Karpas-422 (cell line): ENCODE measurements around the gene TRAM2. TPM values are rescaled to one million over a fixed set of nuclear protein-coding genes. Genes with fewer than 3 reads are reported as not detected.

Source experiments
- DNase-seq: peaks from one replicate; pipeline ENCODE4 v3.0.0-alpha.2; 2015
- H2AFZ ChIP-seq: fragments of 200-600 bp; sonication (generic); 2 replicates; pipeline ENCODE4 v1.6.1; 2014; ENCODE audit warnings: antibody characterized with exemption, low read length, mixed read lengths
- H3K27ac ChIP-seq: fragments of 200-600 bp; sonication (generic); 2 replicates; pipeline ENCODE4 v1.5.1; 2014; ENCODE audit warnings: mild to moderate bottlenecking, low read length, moderate library complexity
- H3K27me3 ChIP-seq: fragments of 200-600 bp; sonication (generic); 2 replicates; pipeline ENCODE4 v1.6.1; 2014; ENCODE audit warnings: low read length, mixed read lengths
- H3K36me3 ChIP-seq: fragments of 200-600 bp; sonication (generic); 2 replicates; pipeline ENCODE4 v1.6.1; 2014; ENCODE audit warnings: low read length, mixed read lengths; ENCODE audit not compliant: insufficient read depth
- H3K4me1 ChIP-seq: fragments of 200-600 bp; sonication (generic); 2 replicates; pipeline ENCODE4 v1.6.1; 2014; ENCODE audit warnings: mild to moderate bottlenecking, low read length, mixed read lengths
- H3K4me2 ChIP-seq: fragments of 200-600 bp; sonication (generic); 2 replicates; pipeline ENCODE4 v1.6.1; 2014; ENCODE audit warnings: low read length, low read depth, mild to moderate bottlenecking; ENCODE audit not compliant: poor library complexity, severe bottlenecking
- H3K4me3 ChIP-seq: fragments of 200-600 bp; sonication (generic); 2 replicates; pipeline ENCODE4 v1.5.1; 2014; ENCODE audit warnings: mild to moderate bottlenecking, antibody characterized with exemption, low read length, mixed read lengths
- H3K79me2 ChIP-seq: fragments of 200-600 bp; sonication (generic); 2 replicates; pipeline ENCODE4 v1.6.1; 2014; ENCODE audit warnings: mild to moderate bottlenecking, low read length, mixed read lengths
- H3K9ac ChIP-seq: fragments of 200-600 bp; sonication (generic); 2 replicates; pipeline ENCODE4 v1.6.0; 2014; ENCODE audit warnings: low read length
- H3K9me2 ChIP-seq: fragments of 200-600 bp; sonication (generic), shearing (Covaris generic); replicated peaks from 2 replicates; pipeline ENCODE4 v1.6.0; 2014; ENCODE audit warnings: mild to moderate bottlenecking, low read length, moderate library complexity; ENCODE audit not compliant: insufficient read depth
- H3K9me3 ChIP-seq: fragments of 300-700, 200-600 bp; sonication (generic); 2 replicates; pipeline ENCODE4 v1.6.1; 2014; ENCODE audit warnings: low read length, mixed read lengths
- H4K20me1 ChIP-seq: fragments of 200-600 bp; sonication (generic); 2 replicates; pipeline ENCODE4 v1.6.1; 2014; ENCODE audit warnings: mild to moderate bottlenecking, antibody characterized with exemption, low read length, low read depth; ENCODE audit not compliant: insufficient read depth
- total RNA-seq: library from RNA; depleted of rRNA; stranded (reverse); fragments of >200 nt; shearing (Covaris generic); gene quantifications from 2 replicates; pipeline ENCODE4 v1.2.3, GENCODE V29; 2014; ENCODE audit warnings: low replicate concordance

TRAM2 gene
- total RNA-seq, 1 experiment from 2014 or later = 24.1 TPM

DNA sequence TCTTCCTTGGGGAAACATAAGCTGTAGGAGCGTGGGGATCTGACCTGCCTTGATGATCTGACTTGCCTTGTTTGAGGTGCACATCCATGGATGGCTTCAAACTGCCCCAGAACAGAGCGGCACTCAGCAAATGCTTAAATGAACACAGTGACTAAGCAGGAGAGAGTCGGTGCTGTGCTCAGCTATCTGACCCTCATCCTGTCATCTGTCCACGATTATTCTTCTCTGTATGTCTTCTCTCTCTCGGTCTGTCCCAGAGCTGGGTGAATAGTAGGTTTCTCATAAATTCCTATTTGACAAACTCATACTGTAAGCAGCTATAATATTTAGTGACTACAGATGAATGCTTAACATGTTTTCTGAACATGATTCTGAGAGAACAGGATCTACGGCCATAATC lies 37.3 kb downstream of the TRAM2 start:
- Histone ChIP-seq H3K9me2 (no peaks in the 10 kb centered on the region), H3K4me3 (no peak overlapping the region), H3K27me3 (no peaks in the 10 kb centered on the region), H3K9ac (no peak overlapping the region), H4K20me1 (no peaks in the 10 kb centered on the region; the same call in 1 of the 2 replicates), H3K36me3 (no peaks in the 10 kb centered on the region), H3K4me1 (peaks cover 86% of the 10 kb centered on the region), H3K27ac (peak overlapping the region; percentile 96; the same call in 1 of the 2 replicates), H3K79me2 (peaks cover 90% of the 10 kb centered on the region), H3K4me2 (no peak overlapping the region), H3K9me3 (no peaks in the 10 kb centered on the region), H2AFZ (no peak overlapping the region)
- no peak for DNase-seq

DNA sequence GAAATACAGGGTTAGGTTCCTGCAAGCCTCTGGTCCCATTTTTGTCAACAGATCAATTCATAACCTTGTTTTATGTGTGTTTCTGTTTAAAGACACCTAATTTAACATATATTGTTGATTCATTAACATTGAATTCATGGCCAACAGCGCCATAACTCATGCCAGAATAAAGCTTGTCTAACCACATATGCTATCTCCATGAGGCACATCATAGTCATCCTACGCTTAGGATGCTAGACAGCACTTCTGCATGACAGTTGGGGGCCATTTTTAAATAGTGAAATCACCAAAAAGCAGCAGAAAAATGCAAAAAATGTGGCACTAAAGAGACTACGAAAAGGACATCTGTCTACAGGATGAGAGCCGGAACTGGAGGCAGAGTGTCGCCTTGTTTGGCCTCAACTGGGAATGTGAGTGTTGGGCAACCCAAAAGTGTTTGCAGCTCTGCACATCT lies 37.9 kb downstream of the TRAM2 start:
- no peak overlapping the region for H3K4me2 ChIP-seq
- H4K20me1 ChIP-seq = no peaks in the 10 kb centered on the region; the same call in 1 of the 2 replicates

DNA sequence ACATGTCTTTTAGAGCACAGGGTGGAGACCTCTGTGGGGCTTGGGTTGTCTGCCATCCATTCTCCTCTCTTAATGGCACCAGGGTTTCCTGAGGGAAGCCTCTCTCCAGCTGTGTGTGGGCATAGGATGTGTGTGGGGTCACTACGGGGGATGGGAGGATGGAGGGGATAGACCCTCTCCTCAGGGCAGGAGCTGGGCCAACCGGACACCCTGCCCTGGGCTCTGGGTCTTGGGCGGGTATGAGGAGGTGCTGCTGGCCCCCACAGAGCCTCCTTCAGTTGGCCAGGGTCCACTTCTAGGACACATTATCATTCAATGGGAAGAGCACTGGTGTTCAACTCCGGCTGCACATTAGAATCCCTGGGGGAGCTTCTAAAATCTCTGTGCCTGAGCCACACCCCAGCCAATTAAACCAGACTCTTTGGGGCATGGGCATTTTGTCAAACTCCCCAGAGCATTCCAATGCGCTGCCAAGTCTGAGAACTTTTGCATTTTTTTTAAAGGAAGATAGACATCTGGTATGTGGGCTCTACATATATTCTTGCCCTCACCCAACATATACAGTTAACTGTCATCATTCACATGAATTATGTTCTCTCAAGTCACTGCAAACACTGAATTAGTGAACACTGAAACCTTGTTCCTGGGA lies 38.5 kb downstream of the TRAM2 start:
- H4K20me1 ChIP-seq = no peaks in the 10 kb centered on the region; the same call in 1 of the 2 replicates
- H3K79me2 ChIP-seq = peaks cover 77% of the 10 kb centered on the region
- H3K36me3 ChIP-seq = no peaks in the 10 kb centered on the region
- peak overlapping the region; percentile 53; the same call in 1 of the 2 replicates for H3K9ac ChIP-seq
- H3K9me2 ChIP-seq = no peaks in the 10 kb centered on the region
- no peak overlapping the region for H3K4me3 ChIP-seq
- DNase-seq = no peak
- H3K4me2 ChIP-seq = peak overlapping the region; percentile 39
- H3K9me3 ChIP-seq = no peaks in the 10 kb centered on the region
- H3K27me3 ChIP-seq = no peaks in the 10 kb centered on the region
- peak overlapping the region; percentile 77 for H3K27ac ChIP-seq
- peaks cover 77% of the 10 kb centered on the region for H3K4me1 ChIP-seq
- no peak overlapping the region for H2AFZ ChIP-seq

More for the DNA sequence above, 37.9 kb downstream of the TRAM2 start:
- no peak for DNase-seq
- Histone ChIP-seq H3K4me1 (peaks cover 79% of the 10 kb centered on the region), H3K9me2 (no peaks in the 10 kb centered on the region), H2AFZ (no peak overlapping the region), H3K4me3 (no peak overlapping the region), H3K27me3 (no peaks in the 10 kb centered on the region), H3K36me3 (no peaks in the 10 kb centered on the region), H3K79me2 (peaks cover 83% of the 10 kb centered on the region), H3K9me3 (no peaks in the 10 kb centered on the region), H3K27ac (peak overlapping the region; percentile 77; the same call in 1 of the 2 replicates), H3K9ac (no peak overlapping the region)

DNA sequence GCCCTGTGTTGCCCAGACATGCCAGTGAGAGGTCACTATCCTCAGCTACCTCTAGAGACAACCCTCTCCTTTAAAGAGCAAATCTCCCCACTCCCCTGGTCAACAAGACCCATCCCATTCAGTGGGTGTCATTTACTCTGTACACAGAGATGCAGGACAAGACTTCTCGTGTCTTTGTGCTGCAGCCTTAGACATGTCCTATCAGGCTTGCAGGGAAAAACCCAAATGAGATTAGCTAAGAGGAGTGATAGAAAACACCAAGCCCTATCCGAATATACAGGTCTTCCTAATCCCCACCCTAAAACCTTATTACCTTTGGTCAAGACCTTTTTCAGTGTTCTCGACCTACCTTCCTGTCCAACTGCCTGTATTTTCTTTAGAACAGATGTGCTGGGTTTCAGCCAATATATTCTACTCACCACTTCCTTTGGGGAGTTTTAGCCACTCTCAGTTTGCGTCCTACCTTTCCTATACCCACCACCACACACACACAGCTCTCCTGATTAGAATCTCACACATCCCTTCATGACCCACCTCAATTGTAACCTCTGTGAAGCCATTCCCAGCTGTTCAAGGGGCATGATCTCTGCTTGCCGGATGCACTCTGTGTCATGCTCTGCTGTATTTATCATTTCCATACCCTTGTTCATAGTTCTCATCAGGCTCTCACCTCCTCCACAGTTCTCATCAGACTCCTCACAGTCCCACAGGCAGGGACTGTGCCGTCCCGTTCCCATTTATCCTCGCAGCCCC lies 39.7 kb downstream of the TRAM2 start:
- no peak for DNase-seq
- H3K4me1 ChIP-seq = peaks cover 77% of the 10 kb centered on the region

DNA sequence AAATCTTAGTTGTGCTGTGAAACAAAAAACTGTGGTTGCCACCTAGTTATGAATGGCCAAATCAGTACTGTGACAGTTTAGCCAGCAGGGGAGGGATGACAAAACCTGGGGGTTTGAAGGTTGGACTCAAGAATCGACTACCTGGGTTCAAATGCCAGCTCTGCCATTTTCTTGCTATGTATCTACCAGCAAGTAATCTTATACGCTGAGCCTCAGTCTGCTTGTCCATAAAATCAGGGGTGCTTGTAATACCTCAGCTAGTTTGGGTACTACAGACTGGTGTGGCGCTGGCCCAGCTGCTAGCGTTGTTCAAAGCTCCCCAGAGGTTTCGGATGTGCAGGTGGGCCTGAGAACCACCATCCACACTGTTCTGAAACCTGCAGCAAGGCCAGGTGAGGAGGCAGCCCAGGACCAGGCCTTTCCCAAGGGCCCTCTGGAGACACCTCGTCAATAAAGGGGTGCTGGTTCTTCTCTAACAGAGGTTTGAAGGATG lies 40.4 kb downstream of the TRAM2 start:
- H3K9me2 ChIP-seq = no peaks in the 10 kb centered on the region
- H4K20me1 ChIP-seq = no peaks in the 10 kb centered on the region; the same call in 1 of the 2 replicates
- H3K4me3 ChIP-seq = no peak overlapping the region
- H3K4me1 ChIP-seq = peaks cover 77% of the 10 kb centered on the region
- peak overlapping the region; percentile 77 for H3K27ac ChIP-seq
- H3K36me3 ChIP-seq = no peaks in the 10 kb centered on the region
- no peaks in the 10 kb centered on the region for H3K9me3 ChIP-seq
- no peaks in the 10 kb centered on the region for H3K27me3 ChIP-seq
- peak overlapping the region; percentile 53; the same call in 1 of the 2 replicates for H3K9ac ChIP-seq
- no peak for DNase-seq
- no peak overlapping the region for H3K4me2 ChIP-seq
- H3K79me2 ChIP-seq = peaks cover 69% of the 10 kb centered on the region
- H2AFZ ChIP-seq = no peak overlapping the region

More for the DNA sequence above, 39.7 kb downstream of the TRAM2 start:
- Histone ChIP-seq H3K4me2 (peak overlapping the region; percentile 39), H3K4me3 (no peak overlapping the region), H3K36me3 (no peaks in the 10 kb centered on the region), H3K79me2 (peaks cover 70% of the 10 kb centered on the region), H3K27me3 (no peaks in the 10 kb centered on the region), H3K9me3 (no peaks in the 10 kb centered on the region), H3K9ac (peak overlapping the region; percentile 53), H3K9me2 (no peaks in the 10 kb centered on the region), H3K27ac (peak overlapping the region; percentile 77), H4K20me1 (no peaks in the 10 kb centered on the region; the same call in 1 of the 2 replicates), H2AFZ (no peak overlapping the region)

DNA sequence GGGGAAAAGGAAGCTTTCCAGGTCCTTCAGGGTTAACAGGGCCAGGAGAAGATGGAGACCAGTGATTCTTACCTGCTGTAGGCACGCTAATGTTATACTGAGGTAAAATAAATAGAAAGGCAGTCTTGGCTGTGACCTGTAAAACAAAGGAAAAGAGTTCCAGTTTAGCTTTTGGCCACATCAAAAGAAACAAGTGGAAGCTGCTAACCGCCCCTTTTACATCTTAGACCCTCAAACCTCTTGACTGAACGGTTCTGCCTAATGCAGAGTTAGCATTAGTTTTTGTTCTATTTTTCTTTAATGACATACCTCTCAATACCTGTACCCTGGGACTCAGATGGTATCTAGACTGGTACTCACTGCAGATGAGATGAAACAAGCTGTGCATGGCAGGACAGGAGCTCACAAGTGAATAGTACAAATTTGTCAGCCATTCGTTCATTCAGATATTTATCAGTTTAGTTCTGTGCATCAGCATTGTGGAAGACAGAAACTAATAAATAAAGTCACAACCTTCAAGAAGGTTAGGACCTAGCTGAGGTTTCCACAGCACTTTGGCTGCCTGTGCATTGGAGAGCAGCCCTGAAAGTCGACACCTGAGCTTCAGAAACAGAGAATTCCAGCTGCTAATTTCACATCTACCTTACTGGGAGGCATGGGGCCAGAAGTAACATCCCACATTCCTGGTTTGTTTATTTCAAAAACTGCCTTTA lies 41.0 kb downstream of the TRAM2 start:
- no peak overlapping the region for H3K4me2 ChIP-seq
- H3K9me2 ChIP-seq = no peaks in the 10 kb centered on the region
- H2AFZ ChIP-seq = no peak overlapping the region
- H3K79me2 ChIP-seq = peaks cover 69% of the 10 kb centered on the region
- H3K4me3 ChIP-seq = no peak overlapping the region
- H3K36me3 ChIP-seq = no peaks in the 10 kb centered on the region
- H3K27me3 ChIP-seq = no peaks in the 10 kb centered on the region
- H4K20me1 ChIP-seq = no peaks in the 10 kb centered on the region; the same call in 1 of the 2 replicates
- no peaks in the 10 kb centered on the region for H3K9me3 ChIP-seq
- H3K9ac ChIP-seq = no peak overlapping the region
- H3K27ac ChIP-seq = peak overlapping the region; percentile 77; the same call in 1 of the 2 replicates
- H3K4me1 ChIP-seq = peaks cover 77% of the 10 kb centered on the region
- DNase-seq = no peak

DNA sequence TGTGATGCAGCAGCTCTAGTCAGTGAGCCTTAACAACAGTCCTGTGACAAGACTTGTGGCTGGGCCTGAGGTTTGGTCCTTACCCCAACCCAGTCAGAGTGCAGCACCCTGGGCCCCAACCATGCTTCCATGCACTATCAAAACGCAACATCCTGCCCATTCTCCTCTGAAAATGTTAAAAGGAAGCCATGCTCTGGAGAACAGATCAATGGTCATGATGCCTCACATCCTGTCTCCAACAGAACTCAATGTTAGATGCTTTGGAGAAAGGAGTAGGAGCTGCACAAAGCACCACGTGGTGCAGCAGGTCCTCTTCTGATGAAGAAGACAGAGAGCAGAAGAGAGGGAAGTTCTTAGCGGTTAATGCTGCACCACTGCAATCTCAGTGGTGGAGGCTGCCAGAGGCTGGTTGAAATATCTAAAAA lies 41.9 kb downstream of the TRAM2 start:
- Histone ChIP-seq H3K9ac (no peak overlapping the region), H3K27me3 (no peaks in the 10 kb centered on the region), H3K36me3 (no peaks in the 10 kb centered on the region), H3K9me2 (no peaks in the 10 kb centered on the region), H3K4me1 (peaks cover 77% of the 10 kb centered on the region), H3K27ac (no peak overlapping the region; the same call in 1 of the 2 replicates), H2AFZ (no peak overlapping the region), H3K9me3 (no peaks in the 10 kb centered on the region), H3K4me2 (no peak overlapping the region), H3K79me2 (peaks cover 69% of the 10 kb centered on the region), H3K4me3 (no peak overlapping the region), H4K20me1 (no peaks in the 10 kb centered on the region; the same call in 1 of the 2 replicates)
- no peak for DNase-seq
